GM23248 (cell line): ENCODE measurements around the gene STK24.
"Not testable (repeated sequence)": the region's sequence is repeated elsewhere in the genome, so short reads cannot be mapped to it uniquely, and the experiment has no call there.

Source experiments
- EZH2 ChIP-seq: fragments of 200-600 bp; sonication (generic); IDR thresholded peaks from 2 replicates; pipeline ENCODE4 v1.6.1; 2018; ENCODE audit warnings: antibody characterized with exemption, mild to moderate bottlenecking; ENCODE audit not compliant: insufficient read depth, poor library complexity, severe bottlenecking
- EZH2phosphoT487 ChIP-seq: fragments of 200-600 bp; sonication (generic); IDR thresholded peaks from 2 replicates; pipeline ENCODE4 v1.6.1; 2018; ENCODE audit warnings: antibody characterized with exemption, moderate library complexity, mild to moderate bottlenecking, low read depth; ENCODE audit not compliant: insufficient read depth

GRCh38 chr13:98589516-98589915, 12.6 kb upstream of the STK24 start:
- TF ChIP-seq EZH2, EZH2phosphoT487: not testable (repeated sequence)
